Transverse colon (tissue), 4 donors: ENCODE measurements around the gene PIM2. TPM values are rescaled to one million over a fixed set of nuclear protein-coding genes. Genes with fewer than 3 reads are reported as not detected.
A peak's percentile ranks its signal among the peaks of the same experiment; 100 is the strongest.

Experiments used
- DNase-seq: peaks from one replicate; pipeline ENCODE4 v3.0.0-alpha.2; 2019
- H3K27ac ChIP-seq, 4 donors: fragments of 200-600 bp; sonication (generic); 2 replicates each; pipeline ENCODE4 v1.5.1; 2016 to 2018; ENCODE audit warnings: inconsistent platforms in 4 of 4
- H3K27me3 ChIP-seq: fragments of 200-600 bp; sonication (generic); 2 replicates; pipeline ENCODE4 v1.5.1; 2017; ENCODE audit warnings: inconsistent platforms
- H3K36me3 ChIP-seq, 4 donors: fragments of 200-600 bp; sonication (generic); 2 replicates each; pipeline ENCODE4 v1.5.1; 2017 to 2019; ENCODE audit warnings: inconsistent platforms in 4 of 4
- H3K4me1 ChIP-seq, 4 donors: fragments of 200-600 bp; sonication (generic); 2 replicates each; pipeline ENCODE4 v1.5.1; 2017 to 2020; ENCODE audit warnings: inconsistent platforms in 4 of 4
- H3K4me3 ChIP-seq, 4 donors: fragments of 200-600 bp; sonication (generic); 1 replicate in 1 of 4; 2 replicates in 3 of 4; pipeline versions ENCODE4 v1.5.1 to v1.6.1; 2017 to 2019; ENCODE audit warnings: inconsistent platforms in 4 of 4
- H3K9me3 ChIP-seq, 2 donors: fragments of 200-600 bp; sonication (generic); 2 replicates each; pipeline ENCODE4 v1.5.1; 2017 to 2019; ENCODE audit warnings: inconsistent platforms in 2 of 2
- CTCF ChIP-seq, 5 experiments: fragments of 200-600 bp in 3 of 5; fragments of 450-650 bp in 2 of 5; sonication (generic) in 3 of 5; IDR thresholded peaks; 1 replicate in 2 of 5; 2 replicates in 3 of 5; pipeline ENCODE4 v1.5.1; 2016 to 2017; ENCODE audit warnings: antibody characterized with exemption in 5 of 5, inconsistent platforms in 3 of 5, mild to moderate bottlenecking in 2 of 5, moderate library complexity in 1 of 5
- EP300 ChIP-seq: sonication (generic); formaldehyde crosslinking; IDR thresholded peaks from one replicate; pipeline ENCODE4 v1.6.1; 2017; ENCODE audit warnings: antibody characterized with exemption, low read depth
- POLR2A ChIP-seq: fragments of 450-650 bp; IDR thresholded peaks from one replicate; pipeline ENCODE4 v1.6.1; 2016; ENCODE audit warnings: antibody characterized with exemption, mild to moderate bottlenecking, moderate library complexity
- POLR2AphosphoS5 ChIP-seq, 3 donors: sonication (generic); formaldehyde crosslinking; IDR thresholded peaks; one replicate each; pipeline ENCODE4 v1.6.1; 2016; ENCODE audit warnings: antibody characterized with exemption in 3 of 3
- WGBS, 2 donors: methylation state at CpG; one replicate each; pipeline ENCODE4 v1.1.5; 2018; ENCODE audit warnings: low coverage in 1 of 2; 5-methylcytosine and 5-hydroxymethylcytosine counted together
- in situ Hi-C, 4 donors: fragments of 200-750 bp; cut with MboI; loops; one replicate each; pipeline versions ENCODE4 v1.15.0 to v1.15.1; 2017; ENCODE audit warnings: low sequenced_read_pairs in 3 of 4, low pct_ligation_motif_present in 1 of 4, low pct_unique_long_range_greater_than_20kb in 1 of 4
- intact Hi-C: fragments of 100-400 bp; cut with DNase I; formaldehyde crosslinking; loops from one replicate; pipeline ENCODE4 v1.15.1; 2023; ENCODE audit warnings: low total_unique reads
- total RNA-seq, 4 donors: library from RNA; depleted of rRNA; stranded (reverse); fragments of >200 nt; gene quantifications; one replicate each; pipeline ENCODE4 v1.1.0, GENCODE V29; 2016

PIM2 gene
- total RNA-seq, 4 donors from 2014 or later = 11.2 to 50.7 (median 20.6) TPM; not detected in 1

- DNase-seq = peak; percentile 89
- H3K9me3 ChIP-seq = no peaks in the 10 kb centered on the region
- no peaks in the 10 kb centered on the region for H3K27me3 ChIP-seq
- intact Hi-C loops (no loop called here), in situ Hi-C loops (loop anchor here in 1 of 4 donors (25.0 kb wide), 1 partner anchor 274 kb away; no protein-coding TSS in a partner anchor)
- TF ChIP-seq EP300 (no peak), CTCF (IDR thresholded peaks at IDR 0.05) (no peak), POLR2AphosphoS5 (IDR thresholded peaks at IDR 0.05) (peak; percentile 67 to 85 (median 83)), POLR2A (peak; percentile 73)
- peaks cover 0 to 17% (median 7%) of the 10 kb centered on the region in 4 donors for H3K4me1 ChIP-seq
- WGBS, 2 donors = 0 to 45% methylated on average over 4 to 60 of the region's 60 CpGs
- H3K27ac ChIP-seq = peak within 1 kb of the TSS; percentile 81 to 91 (median 88)
- H3K36me3 ChIP-seq = no peaks in the 10 kb centered on the region
- H3K4me3 ChIP-seq = peak within 1 kb of the TSS; percentile 51 to 82 (median 66)
These were observed 7.2 kb downstream of the PIM2 start, which contains the start of gene SLC35A2 for GRCh38 chrX:48911412-48912182. Gene SLC35A2, minus strand, starts transcription at chrX:48911646. Its CDS starts 10 bp downstream, at chrX:48911636.

- 31% methylated on average over 12 of the region's 12 CpGs; no CpG with 5 or more reads in 1 of the 2 donors for WGBS, 2 donors
- peaks cover 0 to 14% (median 6%) of the 10 kb centered on the region in 4 donors for H3K4me1 ChIP-seq
- H3K4me3 ChIP-seq = peak overlapping the region; percentile 51 to 82 (median 66)
- peak overlapping the region; percentile 81 to 91 (median 88) for H3K27ac ChIP-seq
- no peaks in the 10 kb centered on the region for H3K36me3 ChIP-seq
- H3K27me3 ChIP-seq = no peaks in the 10 kb centered on the region
- TF ChIP-seq EP300 (no peak), POLR2A (no peak), POLR2AphosphoS5 (IDR thresholded peaks at IDR 0.05) (no peak), CTCF (IDR thresholded peaks at IDR 0.05) (no peak)
- in situ Hi-C loops (loop anchor here in 1 of 4 donors (25.0 kb wide), 1 partner anchor 274 kb away; no protein-coding TSS in a partner anchor), intact Hi-C loops (no loop called here)
- DNase-seq = no peak
- H3K9me3 ChIP-seq = no peaks in the 10 kb centered on the region
These were observed 7.9 kb downstream of the PIM2 start for GRCh38 chrX:48910926-48911411.

- WGBS, 2 donors = 92% methylated on average over 16 of the region's 17 CpGs; no CpG with 5 or more reads in 1 of the 2 donors
- TF ChIP-seq EP300 (no peak), CTCF (IDR thresholded peaks at IDR 0.05) (no peak), POLR2AphosphoS5 (IDR thresholded peaks at IDR 0.05) (no peak), POLR2A (no peak)
- Histone ChIP-seq H3K27ac (no peak overlapping the region), H3K4me1 (peaks cover 0 to 14% (median 6%) of the 10 kb centered on the region in 4 donors), H3K4me3 (no peak overlapping the region), H3K27me3 (no peaks in the 10 kb centered on the region), H3K36me3 (no peaks in the 10 kb centered on the region), H3K9me3 (no peaks in the 10 kb centered on the region)
- in situ Hi-C loops (loop anchor here in 1 of 4 donors (25.0 kb wide), 1 partner anchor 272 kb away; no protein-coding TSS in a partner anchor), intact Hi-C loops (no loop called here)
- no peak for DNase-seq
These were observed 9.0 kb downstream of the PIM2 start for GRCh38 chrX:48909703-48910294.

GRCh38 chrX:48908600-48908999 lies 10.2 kb downstream of the PIM2 start:
- Histone ChIP-seq H3K36me3 (no peaks in the 10 kb centered on the region), H3K4me1 (peaks cover 0 to 14% (median 6%) of the 10 kb centered on the region in 4 donors), H3K4me3 (no peak overlapping the region), H3K27ac (no peak overlapping the region), H3K27me3 (no peaks in the 10 kb centered on the region), H3K9me3 (no peaks in the 10 kb centered on the region)
- in situ Hi-C loops (loop anchor here in 1 of 4 donors (25.0 kb wide), 1 partner anchor 271 kb away; no protein-coding TSS in a partner anchor), intact Hi-C loops (no loop called here)
- 33% methylated on average over 1 of the region's 1 CpG; no CpG with 5 or more reads in 1 of the 2 donors for WGBS, 2 donors
- no peak for TF ChIP-seq POLR2AphosphoS5 (IDR thresholded peaks at IDR 0.05)
- no peak for TF ChIP-seq CTCF (IDR thresholded peaks at IDR 0.05)
- TF ChIP-seq EP300 = no peak
- no peak for TF ChIP-seq POLR2A
- DNase-seq = no peak
